Endodermal cell (in vitro differentiated cells): Measurements from ENCODE around the gene GATB. TPM values are rescaled to one million over a fixed set of nuclear protein-coding genes. Genes with fewer than 3 reads are reported as not detected.

Source experiments
- DNase-seq: peaks from one replicate; pipeline ENCODE4 v3.0.0-alpha.2; 2017
- H3K27ac ChIP-seq: 2 replicates; pipeline ENCODE4 v1.5.1; 2013; ENCODE audit warnings: mild to moderate bottlenecking, low read depth, low read length, moderate library complexity
- H3K27me3 ChIP-seq: 2 replicates; pipeline ENCODE4 v1.6.1; 2013; ENCODE audit warnings: mild to moderate bottlenecking, low read length, moderate library complexity; ENCODE audit not compliant: insufficient read depth, control insufficient read depth, poor library complexity, severe bottlenecking
- H3K36me3 ChIP-seq: 2 replicates; pipeline ENCODE4 v1.7.0; 2013; ENCODE audit warnings: mild to moderate bottlenecking, low read length, moderate library complexity; ENCODE audit not compliant: control insufficient read depth, insufficient read depth
- H3K4me1 ChIP-seq: one replicate; pipeline ENCODE4 v1.7.0; 2013; ENCODE audit warnings: low read length; ENCODE audit not compliant: control insufficient read depth, insufficient read depth
- H3K4me3 ChIP-seq: 2 replicates; pipeline ENCODE4 v1.5.1; 2013; ENCODE audit warnings: mild to moderate bottlenecking, low read length, moderate library complexity
- H3K9ac ChIP-seq: 2 replicates; pipeline ENCODE4 v1.6.1; 2013; ENCODE audit warnings: mild to moderate bottlenecking, low read length, moderate library complexity; ENCODE audit not compliant: poor library complexity, severe bottlenecking; ENCODE audit errors: extremely low read depth
- H3K9me3 ChIP-seq: 2 replicates; pipeline ENCODE4 v1.6.1; 2013; ENCODE audit warnings: mild to moderate bottlenecking, low read length, moderate library complexity; ENCODE audit not compliant: control insufficient read depth
- H3K27ac Mint-ChIP-seq: 2 replicates; pipeline ENCODE4 v1.8.0; 2020; ENCODE audit warnings: mixed read lengths
- H3K27me3 Mint-ChIP-seq: 2 replicates; pipeline ENCODE4 v1.8.0; 2021; ENCODE audit warnings: mild to moderate bottlenecking, mixed read lengths; ENCODE audit not compliant: insufficient read depth
- H3K36me3 Mint-ChIP-seq: 2 replicates; pipeline ENCODE4 v1.8.0; 2020; ENCODE audit warnings: low read depth, mixed read lengths
- H3K4me1 Mint-ChIP-seq: 2 replicates; pipeline ENCODE4 v1.8.0; 2020; ENCODE audit warnings: mixed read lengths
- H3K4me3 Mint-ChIP-seq: 2 replicates; pipeline ENCODE4 v1.8.0; 2020; ENCODE audit warnings: mild to moderate bottlenecking, moderate library complexity, mixed read lengths
- H3K9me3 Mint-ChIP-seq: 2 replicates; pipeline ENCODE4 v1.8.0; 2020; ENCODE audit warnings: mild to moderate bottlenecking, mixed read lengths
- whole genome bisulfite sequencing, 2 experiments: methylation state at CpG; one replicate each; pipeline versions ENCODE4 v1.1.5 to v1.1.7; 2013; ENCODE audit warnings: missing lambda C conversion rate in 2 of 2, mixed read lengths in 1 of 2; ENCODE audit not compliant: insufficient coverage in 1 of 2, insufficient read length in 1 of 2; 5-methylcytosine and 5-hydroxymethylcytosine counted together
- total RNA-seq, 2 donors: library from RNA; stranded (reverse); fragmentation: NEBNext Ultra II Directional in 1 of 2; extraction: Animal tissue kit (Norgen Biotek cat#: 25700) in 1 of 2; gene quantifications; 2 replicates in 1 of 2; 3 replicates in 1 of 2; pipeline ENCODE4 v1.2.1, GENCODE V29; 2021
- TF ChIP-seq, protein P1 (sequence below): fragments of 200-600 bp; sonication (generic); conservative IDR thresholded peaks from 2 replicates; pipeline ENCODE4 v1.5.0; 2021; ENCODE audit warnings: antibody characterized with exemption, mild to moderate bottlenecking

Gene GATB
- total RNA-seq, 2 donors from 2014 or later: 18.3 to 20.5 TPM

DNA sequence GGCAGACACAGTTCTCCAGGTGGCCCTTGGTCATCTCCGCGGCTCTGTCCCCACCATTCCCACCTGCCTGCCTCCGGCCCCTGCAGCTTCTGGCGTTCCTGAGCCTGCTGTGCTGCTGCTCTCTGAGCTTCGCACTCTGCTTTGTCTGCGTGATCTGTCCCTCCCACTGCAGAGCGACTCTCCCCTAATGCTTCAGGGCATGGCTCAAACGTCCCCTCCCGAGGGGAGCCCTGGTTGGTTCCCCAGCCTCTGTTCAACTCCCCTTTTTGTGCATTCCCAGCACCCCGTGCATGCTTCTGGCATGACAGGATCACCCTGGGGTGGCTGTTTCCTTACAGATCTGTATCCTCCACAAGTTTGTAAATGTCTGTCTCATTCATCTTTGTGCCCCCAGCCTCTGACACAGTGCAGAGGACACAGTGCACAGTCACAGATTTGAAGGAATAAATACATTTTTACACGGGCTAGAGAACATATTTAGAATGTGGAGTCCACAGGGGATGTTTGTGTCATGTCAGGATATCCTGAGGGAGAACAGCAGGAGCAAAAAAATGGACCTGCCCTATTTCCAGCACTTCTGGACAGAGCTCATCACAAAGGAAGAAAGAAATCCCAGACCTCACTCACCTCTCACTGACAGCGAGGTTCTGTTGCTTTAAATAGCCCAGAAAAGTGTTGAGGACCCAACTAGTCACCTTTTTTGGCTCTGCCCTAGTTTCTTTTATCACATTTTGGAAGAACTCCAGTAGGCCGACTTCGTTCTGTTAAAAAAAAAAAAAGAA lies 72.6 kb downstream of the GATB start:
- Mint-ChIP-seq H3K27me3 (no peaks in the 10 kb centered on the region), H3K4me3 (no peak overlapping the region), H3K36me3 (peaks cover 14% of the 10 kb centered on the region), H3K9me3 (no peaks in the 10 kb centered on the region), H3K27ac (no peak overlapping the region), H3K4me1 (peaks cover 7% of the 10 kb centered on the region)
- Histone ChIP-seq H3K27me3 (no peaks in the 10 kb centered on the region), H3K27ac (peak overlapping the region; percentile 36), H3K9me3 (no peaks in the 10 kb centered on the region), H3K9ac (no peak overlapping the region), H3K36me3 (no peaks in the 10 kb centered on the region), H3K4me3 (no peak overlapping the region), H3K4me1 (peaks cover 13% of the 10 kb centered on the region)
- DNase-seq: peak; percentile 81
- TF ChIP-seq, protein P1, sequence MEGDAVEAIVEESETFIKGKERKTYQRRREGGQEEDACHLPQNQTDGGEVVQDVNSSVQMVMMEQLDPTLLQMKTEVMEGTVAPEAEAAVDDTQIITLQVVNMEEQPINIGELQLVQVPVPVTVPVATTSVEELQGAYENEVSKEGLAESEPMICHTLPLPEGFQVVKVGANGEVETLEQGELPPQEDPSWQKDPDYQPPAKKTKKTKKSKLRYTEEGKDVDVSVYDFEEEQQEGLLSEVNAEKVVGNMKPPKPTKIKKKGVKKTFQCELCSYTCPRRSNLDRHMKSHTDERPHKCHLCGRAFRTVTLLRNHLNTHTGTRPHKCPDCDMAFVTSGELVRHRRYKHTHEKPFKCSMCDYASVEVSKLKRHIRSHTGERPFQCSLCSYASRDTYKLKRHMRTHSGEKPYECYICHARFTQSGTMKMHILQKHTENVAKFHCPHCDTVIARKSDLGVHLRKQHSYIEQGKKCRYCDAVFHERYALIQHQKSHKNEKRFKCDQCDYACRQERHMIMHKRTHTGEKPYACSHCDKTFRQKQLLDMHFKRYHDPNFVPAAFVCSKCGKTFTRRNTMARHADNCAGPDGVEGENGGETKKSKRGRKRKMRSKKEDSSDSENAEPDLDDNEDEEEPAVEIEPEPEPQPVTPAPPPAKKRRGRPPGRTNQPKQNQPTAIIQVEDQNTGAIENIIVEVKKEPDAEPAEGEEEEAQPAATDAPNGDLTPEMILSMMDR: no peak
- 63 to 72% methylated on average over 11 to 14 of the region's 14 CpGs for WGBS, 2 experiments

GRCh38 chr4:151687021-151687640 lies 73.7 kb downstream of the GATB start:
- Mint-ChIP-seq H3K9me3 (no peaks in the 10 kb centered on the region), H3K27me3 (no peaks in the 10 kb centered on the region), H3K27ac (peak overlapping the region; percentile 65), H3K4me1 (peaks cover 13% of the 10 kb centered on the region), H3K4me3 (no peak overlapping the region), H3K36me3 (peaks cover 17% of the 10 kb centered on the region)
- peaks cover 13% of the 10 kb centered on the region for H3K4me1 ChIP-seq
- no peak overlapping the region for H3K4me3 ChIP-seq
- H3K27me3 ChIP-seq: no peaks in the 10 kb centered on the region
- 89 to 91% methylated on average over 7 to 11 of the region's 11 CpGs for WGBS, 2 experiments
- H3K9me3 ChIP-seq: no peaks in the 10 kb centered on the region
- DNase-seq: no peak
- TF ChIP-seq, protein P1: no peak
- H3K9ac ChIP-seq: no peak overlapping the region
- H3K36me3 ChIP-seq: no peaks in the 10 kb centered on the region
- H3K27ac ChIP-seq: no peak overlapping the region

DNA sequence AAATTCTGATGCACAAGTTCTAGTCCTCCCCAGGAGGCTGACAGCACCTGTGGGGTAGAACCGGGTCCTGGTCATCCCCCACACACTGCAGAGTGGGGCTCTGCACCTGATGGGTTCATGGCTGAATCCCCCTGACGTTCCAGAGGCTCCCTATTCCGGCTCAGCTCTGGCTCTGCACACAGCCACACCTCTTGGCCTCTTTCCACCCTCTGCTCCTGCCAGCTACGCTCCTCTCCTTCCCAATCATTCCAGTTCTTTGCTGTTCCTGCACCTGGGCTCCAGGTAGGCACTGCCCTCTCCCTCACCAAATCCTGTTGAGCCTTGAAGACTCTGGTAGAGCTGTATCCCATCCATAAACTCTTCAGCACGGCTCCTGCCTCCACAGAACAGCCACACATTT lies 75.5 kb downstream of the GATB start:
- H3K4me1 Mint-ChIP-seq: peaks cover 13% of the 10 kb centered on the region
- H3K4me3 ChIP-seq: no peak overlapping the region
- H3K36me3 Mint-ChIP-seq: peaks cover 22% of the 10 kb centered on the region
- peaks cover 9% of the 10 kb centered on the region for H3K4me1 ChIP-seq
- H3K9me3 Mint-ChIP-seq: no peaks in the 10 kb centered on the region
- no peak overlapping the region for H3K9ac ChIP-seq
- H3K27ac ChIP-seq: no peak overlapping the region
- no peak overlapping the region for H3K4me3 Mint-ChIP-seq
- TF ChIP-seq, protein P1: no peak
- DNase-seq: no peak
- H3K36me3 ChIP-seq: no peaks in the 10 kb centered on the region
- WGBS, 2 experiments: 92% methylated on average over 5 of the region's 5 CpGs; no CpG with 5 or more reads in 1 of the 2 experiments
- H3K9me3 ChIP-seq: no peaks in the 10 kb centered on the region
- H3K27me3 ChIP-seq: no peaks in the 10 kb centered on the region
- H3K27me3 Mint-ChIP-seq: no peaks in the 10 kb centered on the region
- no peak overlapping the region for H3K27ac Mint-ChIP-seq
